ENCODE measurements around the gene ABI3. TPM values are rescaled to one million over a fixed set of nuclear protein-coding genes. Genes with fewer than 3 reads are reported as not detected.

The ABI3 gene
- total and polyA plus RNA-seq, 4 donors, result 4.7 to 8.8 (median 5.5) TPM

DNA sequence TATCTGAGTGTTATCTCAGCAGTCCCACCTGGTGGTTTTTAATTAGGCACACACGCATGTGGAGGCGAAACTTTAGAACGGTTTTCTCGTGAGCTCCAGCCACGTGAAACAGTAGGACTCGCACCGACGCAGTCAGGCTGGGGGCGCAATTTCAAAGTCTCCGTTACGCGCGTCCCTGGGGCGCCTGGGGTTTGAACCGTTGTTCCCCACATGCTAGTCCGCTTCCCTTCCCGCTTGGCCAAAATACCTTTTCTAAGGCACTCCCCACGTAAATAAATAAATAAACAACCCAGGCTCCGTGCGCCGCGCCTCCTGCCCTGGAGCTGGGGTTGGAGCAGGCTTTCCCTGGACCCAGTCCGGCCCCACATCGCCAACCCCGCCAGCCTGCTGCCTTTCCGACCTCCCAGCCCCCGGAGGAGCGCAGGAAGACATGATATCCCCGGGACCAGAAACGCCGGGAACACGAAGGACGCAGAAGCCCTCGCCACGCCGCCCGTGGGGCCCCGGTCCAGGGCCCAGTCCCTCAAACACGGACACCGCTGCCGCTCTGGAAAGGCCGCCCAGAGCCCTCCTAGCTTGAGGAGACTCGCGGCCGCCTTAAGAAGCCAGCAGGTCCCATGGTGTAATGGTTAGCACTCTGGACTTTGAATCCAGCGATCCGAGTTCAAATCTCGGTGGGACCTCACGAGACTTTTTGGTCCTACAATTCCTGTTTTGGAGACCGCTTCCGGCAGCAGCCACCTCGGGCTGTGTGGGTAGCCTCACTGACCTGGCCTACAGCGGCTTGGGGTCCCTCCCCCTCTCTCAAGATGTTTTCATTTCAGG, 18.4 kb upstream of the ABI3 start:
- H3K27ac ChIP-seq (ENCODE audit: low read depth in 1 of 2, low read length in 2 of 2), result peak overlapping the region; percentile 93 to 95
- no peaks in the 10 kb centered on the region for H3K9me3 ChIP-seq (ENCODE audit: control insufficient read depth in 4 of 4, low read length in 3 of 4)
- under 1% methylated on average over 53 of the region's 53 CpGs for WGBS
- peak; percentile 99 for DNase-seq (ENCODE audit: low spot score)
- H3K36me3 ChIP-seq (ENCODE audit: control insufficient read depth in 4 of 4, insufficient read depth in 3 of 4, low read depth in 1 of 4, low read length in 3 of 4), result no peaks in the 10 kb centered on the region
- peak overlapping the region; percentile 56 to 83 (median 72) for H3K4me3 ChIP-seq (ENCODE audit: low read depth in 1 of 3, low read length in 3 of 3)
- H3K4me1 ChIP-seq (ENCODE audit: control insufficient read depth in 4 of 4, insufficient read depth in 4 of 4, low read length in 3 of 4), result peaks cover 0 to 16% (median 4%) of the 10 kb centered on the region in 4 donors
- TF ChIP-seq, protein P1, sequence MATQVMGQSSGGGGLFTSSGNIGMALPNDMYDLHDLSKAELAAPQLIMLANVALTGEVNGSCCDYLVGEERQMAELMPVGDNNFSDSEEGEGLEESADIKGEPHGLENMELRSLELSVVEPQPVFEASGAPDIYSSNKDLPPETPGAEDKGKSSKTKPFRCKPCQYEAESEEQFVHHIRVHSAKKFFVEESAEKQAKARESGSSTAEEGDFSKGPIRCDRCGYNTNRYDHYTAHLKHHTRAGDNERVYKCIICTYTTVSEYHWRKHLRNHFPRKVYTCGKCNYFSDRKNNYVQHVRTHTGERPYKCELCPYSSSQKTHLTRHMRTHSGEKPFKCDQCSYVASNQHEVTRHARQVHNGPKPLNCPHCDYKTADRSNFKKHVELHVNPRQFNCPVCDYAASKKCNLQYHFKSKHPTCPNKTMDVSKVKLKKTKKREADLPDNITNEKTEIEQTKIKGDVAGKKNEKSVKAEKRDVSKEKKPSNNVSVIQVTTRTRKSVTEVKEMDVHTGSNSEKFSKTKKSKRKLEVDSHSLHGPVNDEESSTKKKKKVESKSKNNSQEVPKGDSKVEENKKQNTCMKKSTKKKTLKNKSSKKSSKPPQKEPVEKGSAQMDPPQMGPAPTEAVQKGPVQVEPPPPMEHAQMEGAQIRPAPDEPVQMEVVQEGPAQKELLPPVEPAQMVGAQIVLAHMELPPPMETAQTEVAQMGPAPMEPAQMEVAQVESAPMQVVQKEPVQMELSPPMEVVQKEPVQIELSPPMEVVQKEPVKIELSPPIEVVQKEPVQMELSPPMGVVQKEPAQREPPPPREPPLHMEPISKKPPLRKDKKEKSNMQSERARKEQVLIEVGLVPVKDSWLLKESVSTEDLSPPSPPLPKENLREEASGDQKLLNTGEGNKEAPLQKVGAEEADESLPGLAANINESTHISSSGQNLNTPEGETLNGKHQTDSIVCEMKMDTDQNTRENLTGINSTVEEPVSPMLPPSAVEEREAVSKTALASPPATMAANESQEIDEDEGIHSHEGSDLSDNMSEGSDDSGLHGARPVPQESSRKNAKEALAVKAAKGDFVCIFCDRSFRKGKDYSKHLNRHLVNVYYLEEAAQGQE (IDR thresholded peaks at IDR 0.05), result no peak
- TF ChIP-seq YY1 (IDR thresholded peaks at IDR 0.05) (peak; percentile 6), TAF1 (conservative IDR thresholded peaks at IDR 0.05) (no peak), JUND (IDR thresholded peaks at IDR 0.05) (peak in 1 of 2 donors; percentile 71), FOXA2 (IDR thresholded peaks at IDR 0.05) (no peak), NR2F2 (IDR thresholded peaks at IDR 0.05) (peak; percentile 23), ZBTB33 (IDR thresholded peaks at IDR 0.05) (no peak), EGR1 (IDR thresholded peaks at IDR 0.05; ENCODE audit: low read depth in 2 of 2) (peak; percentile 17 to 28), HNF4A (conservative IDR thresholded peaks at IDR 0.05) (peak; percentile 77 to 82), MAX (IDR thresholded peaks at IDR 0.05) (peak; percentile 89), FOXA1 (IDR thresholded peaks at IDR 0.05) (no peak), ATF3 (IDR thresholded peaks at IDR 0.05) (peak; percentile 100), GABPA (IDR thresholded peaks at IDR 0.05 in 1 of 2, conservative IDR thresholded peaks at IDR 0.05 in 1 of 2) (peak in 1 of 2 donors; percentile 56), RAD21 (IDR thresholded peaks at IDR 0.05) (no peak), HNF4G (IDR thresholded peaks at IDR 0.05) (peak; percentile 42), SP1 (IDR thresholded peaks at IDR 0.05) (no peak), RXRA (IDR thresholded peaks at IDR 0.05) (peak; percentile 59 to 70)
- TF ChIP-seq, protein P2, sequence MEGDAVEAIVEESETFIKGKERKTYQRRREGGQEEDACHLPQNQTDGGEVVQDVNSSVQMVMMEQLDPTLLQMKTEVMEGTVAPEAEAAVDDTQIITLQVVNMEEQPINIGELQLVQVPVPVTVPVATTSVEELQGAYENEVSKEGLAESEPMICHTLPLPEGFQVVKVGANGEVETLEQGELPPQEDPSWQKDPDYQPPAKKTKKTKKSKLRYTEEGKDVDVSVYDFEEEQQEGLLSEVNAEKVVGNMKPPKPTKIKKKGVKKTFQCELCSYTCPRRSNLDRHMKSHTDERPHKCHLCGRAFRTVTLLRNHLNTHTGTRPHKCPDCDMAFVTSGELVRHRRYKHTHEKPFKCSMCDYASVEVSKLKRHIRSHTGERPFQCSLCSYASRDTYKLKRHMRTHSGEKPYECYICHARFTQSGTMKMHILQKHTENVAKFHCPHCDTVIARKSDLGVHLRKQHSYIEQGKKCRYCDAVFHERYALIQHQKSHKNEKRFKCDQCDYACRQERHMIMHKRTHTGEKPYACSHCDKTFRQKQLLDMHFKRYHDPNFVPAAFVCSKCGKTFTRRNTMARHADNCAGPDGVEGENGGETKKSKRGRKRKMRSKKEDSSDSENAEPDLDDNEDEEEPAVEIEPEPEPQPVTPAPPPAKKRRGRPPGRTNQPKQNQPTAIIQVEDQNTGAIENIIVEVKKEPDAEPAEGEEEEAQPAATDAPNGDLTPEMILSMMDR (IDR thresholded peaks at IDR 0.05; ENCODE audit: low read depth, low read length, missing input control), result peak; percentile 20
- no peaks in the 10 kb centered on the region for H3K27me3 ChIP-seq (ENCODE audit: control insufficient read depth in 4 of 4, insufficient read depth in 4 of 4, low read length in 3 of 4)
- H3K9ac ChIP-seq (ENCODE audit: low read depth in 1 of 2, low read length in 2 of 2), result peak overlapping the region; percentile 64 to 91
